ENCODE measurements around the gene OSBPL1A. TPM values are rescaled to one million over a fixed set of nuclear protein-coding genes. Genes with fewer than 3 reads are reported as not detected.

The OSBPL1A gene
- total and polyA plus RNA-seq, 2 of the 8 experiments (the other 6 are each of a cell fraction or from before 2014, with no cell fraction given) = 53.2 to 74.9 TPM

- Histone ChIP-seq H3K23me2 (ENCODE audit: low read depth, low read length) (no peaks in the 10 kb centered on the region), H3K9ac (replicated peaks in 1 of 4; ENCODE audit: extremely low read depth in 1 of 4, low read depth in 3 of 4, low read length in 3 of 4) (no peak overlapping the region), H3K18ac (ENCODE audit: extremely low read depth, low read length) (no peak overlapping the region), H3K4me2 (ENCODE audit: insufficient read depth in 1 of 2, low read depth in 2 of 2, low read length in 2 of 2) (no peak overlapping the region), H3K27me3 (replicated peaks in 1 of 4; ENCODE audit: control insufficient read depth in 3 of 4, extremely low read depth in 1 of 4, insufficient read depth in 3 of 4, low read length in 3 of 4) (no peaks in the 10 kb centered on the region), H3K36me3 (ENCODE audit: control insufficient read depth in 2 of 4, insufficient read depth in 4 of 4, low read length in 3 of 4) (no peaks in the 10 kb centered on the region), H4K91ac (replicated peaks; ENCODE audit: insufficient read length, low read length) (no peak overlapping the region), H4K20me1 (replicated peaks in 1 of 2; ENCODE audit: control insufficient read depth in 1 of 2, insufficient read depth in 2 of 2, low read length in 2 of 2) (peaks cover 0 to 3% of the 10 kb centered on the region in 2 experiments), H3K79me1 (ENCODE audit: low read depth, low read length) (no peaks in the 10 kb centered on the region), H2BK12ac (ENCODE audit: low read depth, low read length) (no peak overlapping the region), H2AK5ac (ENCODE audit: low read depth, low read length) (no peak overlapping the region), H3K4ac (replicated peaks; ENCODE audit: insufficient read length, low read depth, low read length) (no peak overlapping the region), H3K23ac (ENCODE audit: insufficient read length) (no peak overlapping the region), H3K4me3 (ENCODE audit: extremely low read depth in 1 of 4, insufficient read depth in 2 of 4, low read depth in 3 of 4, low read length in 4 of 4) (no peak overlapping the region), H3K27ac (ENCODE audit: low read depth, low read length) (no peak overlapping the region), H3K79me2 (ENCODE audit: control insufficient read depth in 1 of 2, insufficient read depth in 2 of 2, low read length in 2 of 2) (no peaks in the 10 kb centered on the region; a peak in 2 of 4 replicates), H2BK5ac (ENCODE audit: low read depth, low read length) (no peak overlapping the region), H3K4me1 (replicated peaks in 1 of 4; ENCODE audit: control insufficient read depth in 3 of 4, insufficient read depth in 4 of 4, low read length in 3 of 4) (no peaks in the 10 kb centered on the region; a peak in 1 of 7 replicates), H4K5ac (ENCODE audit: insufficient read length, low read depth, low read length) (no peak overlapping the region), H2BK20ac (ENCODE audit: low read length) (no peak overlapping the region), H2BK120ac (replicated peaks; ENCODE audit: low read depth, low read length) (no peak overlapping the region), H3K56ac (replicated peaks; ENCODE audit: insufficient read length, low read depth, low read length) (no peak overlapping the region), H2AFZ (ENCODE audit: low read length) (no peak overlapping the region), H2BK15ac (ENCODE audit: low read length) (no peak overlapping the region), H3K9me3 (ENCODE audit: insufficient read depth in 2 of 2, low read depth in 1 of 2, low read length in 1 of 2) (no peaks in the 10 kb centered on the region), H4K8ac (ENCODE audit: extremely low read depth, insufficient read depth, low read length) (no peak overlapping the region), H3K14ac (ENCODE audit: insufficient read length) (no peak overlapping the region)
- FAIRE-seq (no peak), DNase-seq (ENCODE audit: low read depth in 1 of 2, low spot score in 2 of 2) (no peak)
- POLR2A ChIA-PET (ENCODE audit: partially characterized antibody) = interaction anchor here (0.5 kb wide), 1 partner anchor 24 kb away, joined by 3 read pairs; no protein-coding TSS in a partner anchor
- CTCF ChIA-PET (ENCODE audit: partially characterized antibody) = interaction anchor here (1.0 to 2.3 kb wide), 2 partner anchors 25 to 32 kb away, joined by 4 to 7 read pairs; no protein-coding TSS in a partner anchor
- 91% methylated on average over 8 of the region's 8 CpGs; no CpG with 5 or more reads in 1 of the 2 experiments for WGBS, 2 experiments (ENCODE audit: extremely low coverage in 1 of 2, insufficient coverage in 1 of 2, insufficient read length in 1 of 2, insufficient replicate concordance in 2 of 2, low coverage in 1 of 2, low lambda C conversion rate in 2 of 2, missing lambda C conversion rate in 1 of 2)
- TF ChIP-seq EP300 (IDR thresholded peaks at IDR 0.05; ENCODE audit: borderline replicate concordance in 1 of 2, low read depth in 2 of 2, low read length in 2 of 2) (no peak), RBBP5 (IDR thresholded peaks at IDR 0.05; ENCODE audit: borderline replicate concordance, low read depth, low read length) (no peak), CHD1 (IDR thresholded peaks at IDR 0.05; ENCODE audit: low read depth, low read length) (no peak), TAF1 (IDR thresholded peaks at IDR 0.05; ENCODE audit: low read depth, low read length) (no peak), RXRA (IDR thresholded peaks at IDR 0.05; ENCODE audit: insufficient read depth, low read depth, low read length) (no peak), FOSL1 (IDR thresholded peaks at IDR 0.05; ENCODE audit: insufficient read depth, low read depth, low read length) (no peak), BCL11A (IDR thresholded peaks at IDR 0.05; ENCODE audit: low read depth in 2 of 2, low read length in 2 of 2) (no peak), CHD2 (IDR thresholded peaks at IDR 0.05; ENCODE audit: low read length) (no peak), TEAD4 (IDR thresholded peaks at IDR 0.05; ENCODE audit: low read depth, low read length) (no peak), SUZ12 (IDR thresholded peaks at IDR 0.05; ENCODE audit: low read length) (no peak), SIN3A (conservative IDR thresholded peaks at IDR 0.05 in 1 of 2, IDR thresholded peaks at IDR 0.05 in 1 of 2; ENCODE audit: low read depth in 1 of 2, low read length in 2 of 2) (no peak)
Measured at GRCh38 chr18:24201699-24202687, 195.6 kb downstream of the OSBPL1A start.
